ENCODE results near the gene NRROS. TPM values are rescaled to one million over a fixed set of nuclear protein-coding genes. Genes with fewer than 3 reads are reported as not detected.
"Not testable (repeated sequence)": the region's sequence is repeated elsewhere in the genome, so short reads cannot be mapped to it uniquely, and the experiment has no call there.

NRROS gene
- total and polyA plus RNA-seq, 7 donors = 0.83 to 3.0 (median 1.9) TPM

- H3K4me3 ChIP-seq = no peak overlapping the region
- peaks cover 5% of the 10 kb centered on the region for H3K4me1 ChIP-seq
- H3K36me3 ChIP-seq (ENCODE audit: insufficient read depth in 1 of 2, low read depth in 1 of 2) = no peaks in the 10 kb centered on the region
- H3K9me3 ChIP-seq = no peaks in the 10 kb centered on the region
- no peak for TF ChIP-seq CTCF (IDR thresholded peaks at IDR 0.05)
- no peak overlapping the region for H3K27ac ChIP-seq
- 67 to 74% (median 72%) methylated on average over 20 of the region's 20 CpGs for WGBS, 3 donors
- intact Hi-C loops (cut with DNase I) = loop anchor here in 1 of 2 donors (10.0 kb wide), 1 partner anchor 102 kb away; no protein-coding TSS in a partner anchor
- H3K27me3 ChIP-seq (ENCODE audit: insufficient read depth in 3 of 3, low read length in 2 of 3) = peaks cover 0 to 41% (median 5%) of the 10 kb centered on the region in 3 donors
- ATAC-seq = no peak
- no peak for DNase-seq
These were observed 2.8 kb upstream of the NRROS start for GRCh38 chr3:196636369-196637349.

- H3K27me3 ChIP-seq (ENCODE audit: insufficient read depth in 3 of 3, low read length in 2 of 3) = peaks cover 0 to 41% (median 5%) of the 10 kb centered on the region in 3 donors
- H3K27ac ChIP-seq; H3K4me3 ChIP-seq; DNase-seq; ATAC-seq; H3K36me3 ChIP-seq (ENCODE audit: insufficient read depth in 1 of 2, low read depth in 1 of 2); H3K4me1 ChIP-seq; H3K9me3 ChIP-seq: not testable (repeated sequence)
- WGBS, 3 donors = 82 to 90% (median 86%) methylated on average over 2 to 4 of the region's 4 CpGs
- intact Hi-C loops (cut with DNase I) = loop anchor here in 1 of 2 donors (10.0 kb wide), 1 partner anchor 103 kb away; no protein-coding TSS in a partner anchor
These were observed 1.6 kb upstream of the NRROS start for GRCh38 chr3:196637941-196638340.

GRCh38 chr3:196638861-196639482, 522 bp upstream of the NRROS start:
- Histone ChIP-seq H3K4me3 (peak overlapping the region; percentile 73), H3K27ac (peak overlapping the region; percentile 46), H3K27me3 (ENCODE audit: insufficient read depth in 3 of 3, low read length in 2 of 3) (peaks cover 0 to 41% (median 5%) of the 10 kb centered on the region in 3 donors), H3K4me1 (no peaks in the 10 kb centered on the region), H3K9me3 (no peaks in the 10 kb centered on the region), H3K36me3 (ENCODE audit: insufficient read depth in 1 of 2, low read depth in 1 of 2) (no peaks in the 10 kb centered on the region)
- ATAC-seq (peak in 3 of 4 donors; percentile 23 to 34 (median 29)), DNase-seq (no peak)
- WGBS, 3 donors = 44 to 46% (median 46%) methylated on average over 19 of the region's 19 CpGs
- no peak for TF ChIP-seq CTCF (IDR thresholded peaks at IDR 0.05)
- intact Hi-C loops (cut with DNase I) = loop anchor here in 1 of 2 donors (10.0 kb wide), 1 partner anchor 104 kb away; no protein-coding TSS in a partner anchor

GRCh38 chr3:196640297-196641018, 964 bp downstream of the NRROS start:
- intact Hi-C loops (cut with DNase I) = no loop called here
- TF ChIP-seq CTCF (IDR thresholded peaks at IDR 0.05) = no peak
- peaks cover 0 to 41% (median 5%) of the 10 kb centered on the region in 3 donors for H3K27me3 ChIP-seq (ENCODE audit: insufficient read depth in 3 of 3, low read length in 2 of 3)
- no peak for DNase-seq
- no peak for ATAC-seq
- H3K9me3 ChIP-seq = no peaks in the 10 kb centered on the region
- H3K27ac ChIP-seq = peak overlapping the region; percentile 27
- WGBS, 3 donors = 67 to 73% (median 71%) methylated on average over 24 of the region's 24 CpGs
- no peaks in the 10 kb centered on the region for H3K36me3 ChIP-seq (ENCODE audit: insufficient read depth in 1 of 2, low read depth in 1 of 2)
- H3K4me1 ChIP-seq = no peaks in the 10 kb centered on the region
- H3K4me3 ChIP-seq = peak overlapping the region; percentile 73
